Mesenteric fat pad (tissue), 1 donor: Measurements from ENCODE around the gene CENPB. TPM values are rescaled to one million over a fixed set of nuclear protein-coding genes. Genes with fewer than 3 reads are reported as not detected.
"Not testable (repeated sequence)": the region's sequence is repeated elsewhere in the genome, so short reads cannot be mapped to it uniquely, and the experiment has no call there.

ENCODE experiments used
- DNase-seq: peaks from one replicate; pipeline ENCODE4 v3.0.0-alpha.2; 2020; ENCODE audit warnings: low spot score
- total RNA-seq: library from RNA; stranded (reverse); fragmentation: NEBNext Ultra II Directional; extraction: Animal tissue kit (Norgen Biotek cat#: 25700); gene quantifications from one replicate; pipeline ENCODE4 v1.2.1, GENCODE V29; 2021
- donor health status: DM: yes; HTN: yes; CAD: no.

Gene CENPB
- total RNA-seq, 1 donor from 2014 or later: 97.3 TPM

DNA sequence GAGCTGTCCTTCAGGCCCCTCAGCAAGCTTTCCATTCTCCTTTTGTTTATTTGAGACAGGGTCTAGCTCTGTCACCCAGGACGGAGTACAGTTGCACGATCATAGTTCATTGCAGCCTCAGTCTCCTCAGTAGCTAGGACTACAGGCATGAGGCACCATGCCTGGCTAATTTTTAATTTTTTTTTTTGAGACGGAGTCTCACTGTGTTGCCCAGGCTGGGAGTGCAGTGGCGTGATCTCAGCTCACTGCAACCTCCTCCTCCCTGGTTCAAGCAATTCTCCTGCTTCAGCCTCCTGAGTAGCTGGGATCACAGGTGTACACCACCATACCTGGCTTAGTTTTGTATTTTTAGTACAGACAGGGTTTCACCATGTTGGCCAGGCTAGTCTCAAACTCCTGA lies 2.7 kb upstream of the CENPB start:
- not testable (repeated sequence) for DNase-seq

DNA sequence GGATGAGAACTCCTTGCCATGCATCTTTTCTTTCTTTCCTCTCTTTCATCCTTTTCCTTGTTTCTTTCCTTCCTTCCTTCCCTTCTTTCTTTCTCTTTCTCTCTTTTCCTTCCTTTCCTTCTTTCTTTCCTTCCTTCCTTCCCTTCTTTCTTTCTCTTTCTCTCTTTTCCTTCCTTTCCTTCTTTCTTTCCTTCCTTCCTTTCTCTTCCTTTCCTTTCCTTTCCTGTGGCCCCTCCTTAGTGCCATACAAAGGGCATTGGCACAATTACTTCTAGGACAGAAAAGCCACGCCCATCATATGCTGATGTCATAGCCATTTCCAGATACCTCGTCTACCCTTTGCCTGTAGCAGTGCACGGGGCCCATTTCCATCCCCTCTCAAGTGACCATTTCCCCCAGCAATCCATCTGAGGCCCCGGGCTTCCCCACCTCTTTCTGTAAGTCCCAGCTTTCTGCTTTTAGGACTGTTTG lies 2.2 kb upstream of the CENPB start:
- DNase-seq: no peak

DNA sequence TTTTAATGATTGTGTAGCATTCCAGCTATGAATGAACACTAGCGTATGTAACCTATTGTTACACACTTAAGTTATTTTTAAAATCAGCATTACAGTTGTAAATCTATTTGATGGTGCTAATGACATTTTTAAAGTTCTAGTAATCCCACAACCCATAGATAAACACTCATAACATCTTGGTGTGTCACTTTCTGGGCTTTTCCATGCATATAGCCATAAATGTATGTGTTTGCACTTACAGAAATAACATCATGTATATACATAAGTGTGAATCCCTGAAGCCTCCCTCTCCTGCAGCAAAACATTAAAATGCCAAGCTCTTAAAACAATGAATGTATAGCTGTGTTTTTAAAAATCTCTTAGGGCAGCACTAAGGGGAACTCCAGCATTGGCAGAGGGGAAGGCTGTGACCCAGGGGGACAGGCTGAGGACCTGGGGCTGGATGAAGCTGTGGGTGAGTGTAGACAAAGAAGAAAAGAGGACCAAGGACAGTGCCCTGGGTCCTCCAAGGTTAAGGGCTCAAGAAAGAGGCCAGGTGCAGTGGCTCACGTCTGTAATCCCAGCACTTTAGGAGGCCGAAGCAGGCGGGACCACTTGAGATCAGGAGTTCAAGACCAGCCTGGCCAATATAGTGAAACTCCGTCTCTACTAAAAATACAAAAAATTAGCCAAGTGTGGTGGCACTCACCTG lies 929 bp upstream of the CENPB start:
- no peak for DNase-seq

DNA sequence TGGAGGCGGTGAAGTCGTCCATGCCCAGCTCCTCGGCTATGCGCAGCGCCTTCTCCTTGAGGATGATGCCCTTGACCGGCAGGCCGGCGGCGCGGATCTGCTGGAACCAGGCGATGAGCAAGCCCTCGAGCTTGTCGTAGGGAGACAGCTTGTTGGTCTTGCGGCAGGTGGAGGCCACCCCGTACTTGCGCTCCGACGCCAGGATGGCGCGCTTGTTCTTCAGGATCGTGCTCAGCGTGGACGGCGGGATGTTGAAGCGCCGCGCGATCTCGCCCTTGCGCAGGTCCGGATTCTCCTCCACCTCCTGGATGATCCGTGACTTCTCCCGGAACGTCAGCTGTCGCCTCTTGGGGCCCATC lies 435 bp downstream of the CENPB start:
- no peak for DNase-seq

DNA sequence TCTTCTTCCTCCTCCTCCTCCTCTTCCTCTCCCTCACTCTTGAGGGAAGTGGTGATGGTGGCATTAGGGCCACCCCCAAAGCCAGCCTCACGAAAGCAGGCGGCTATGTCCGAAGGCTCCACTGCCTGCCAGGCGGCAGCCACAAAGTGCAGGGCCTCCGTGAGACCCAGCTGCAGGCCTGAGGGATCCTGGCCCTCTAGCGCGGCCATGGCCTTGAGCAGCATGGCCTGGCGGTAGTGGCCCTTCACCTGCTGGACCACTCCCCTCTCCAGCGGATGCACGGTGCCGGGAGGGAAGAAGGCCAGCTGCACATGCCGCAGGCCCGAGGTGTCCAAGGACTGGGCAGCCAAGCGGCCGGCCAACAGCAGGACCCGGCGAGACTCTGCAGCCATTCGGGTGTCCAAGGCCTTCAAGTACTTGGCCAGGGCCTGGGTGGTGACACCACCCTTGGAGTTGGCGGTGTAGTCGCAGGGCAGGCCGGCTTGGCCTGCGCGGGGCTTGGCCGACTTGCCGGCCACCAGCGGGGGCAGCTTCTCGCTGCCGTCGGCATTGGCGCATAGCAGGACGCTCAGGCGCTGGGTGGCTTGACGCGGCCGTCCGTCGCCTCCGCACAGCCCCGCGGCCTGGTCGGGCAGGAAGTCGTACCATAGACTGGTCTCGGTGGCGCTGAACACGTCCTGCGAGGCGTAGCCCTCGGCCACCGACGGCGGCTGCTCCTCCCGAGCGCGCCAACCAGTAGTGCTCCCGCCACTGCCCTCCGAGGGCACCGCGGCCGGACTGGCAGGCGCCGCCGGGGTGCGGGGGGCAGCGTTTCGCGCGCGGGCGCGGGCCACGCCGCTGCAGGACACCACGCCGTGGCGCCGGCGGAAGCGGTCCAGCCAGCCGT lies 1.1 kb downstream of the CENPB start:
- DNase-seq: no peak

DNA sequence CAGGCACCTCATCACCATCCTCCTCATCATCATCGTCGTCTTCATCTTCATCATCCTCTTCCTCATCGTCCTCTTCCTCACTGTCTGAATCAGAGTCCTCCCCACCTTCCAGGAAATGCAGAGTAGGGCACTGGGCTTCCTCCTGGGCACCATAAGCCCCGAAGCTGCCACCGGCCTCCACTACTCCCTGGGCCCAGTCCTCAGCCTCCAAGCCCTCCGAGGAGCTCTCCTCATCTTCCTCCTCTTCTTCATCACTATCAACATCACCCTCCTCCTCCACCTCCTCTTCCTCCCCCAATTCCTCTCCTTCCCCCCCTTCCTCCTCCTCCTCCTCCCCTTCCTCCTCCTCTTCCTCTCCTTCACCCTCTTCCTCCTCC lies 1.7 kb downstream of the CENPB start:
- no peak for DNase-seq

DNA sequence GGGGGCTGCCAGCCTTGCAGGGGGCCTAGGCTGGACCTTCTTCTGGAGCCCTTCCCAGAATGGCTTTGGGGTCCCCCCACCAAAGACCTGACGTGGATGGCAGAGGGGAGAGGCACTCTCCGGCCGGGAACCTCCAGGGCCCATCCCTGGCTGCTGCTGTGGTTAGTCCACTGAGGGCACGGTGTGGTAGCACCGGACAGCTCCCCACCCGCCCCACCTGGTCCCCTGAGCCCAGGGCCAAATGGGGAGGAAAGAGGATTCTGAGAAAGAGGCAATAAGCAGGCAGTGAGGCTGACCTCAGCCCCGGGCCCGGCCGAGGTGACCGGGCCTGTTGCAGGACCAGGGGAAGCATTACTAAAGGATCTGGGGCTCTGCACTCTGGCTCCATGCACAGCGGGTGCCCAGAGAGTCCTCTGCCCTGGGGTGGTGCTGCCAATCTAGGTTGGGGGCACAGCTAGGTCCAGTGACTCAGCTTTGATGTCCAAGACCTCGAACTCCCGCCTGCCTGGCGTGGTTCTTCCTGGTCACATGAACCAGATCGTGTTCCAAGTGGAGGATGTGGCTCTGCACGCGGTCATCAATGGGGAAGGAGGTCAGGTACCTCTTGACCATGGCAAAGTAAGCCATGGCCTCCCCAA lies 2.2 kb downstream of the CENPB start:
- no peak for DNase-seq

DNA sequence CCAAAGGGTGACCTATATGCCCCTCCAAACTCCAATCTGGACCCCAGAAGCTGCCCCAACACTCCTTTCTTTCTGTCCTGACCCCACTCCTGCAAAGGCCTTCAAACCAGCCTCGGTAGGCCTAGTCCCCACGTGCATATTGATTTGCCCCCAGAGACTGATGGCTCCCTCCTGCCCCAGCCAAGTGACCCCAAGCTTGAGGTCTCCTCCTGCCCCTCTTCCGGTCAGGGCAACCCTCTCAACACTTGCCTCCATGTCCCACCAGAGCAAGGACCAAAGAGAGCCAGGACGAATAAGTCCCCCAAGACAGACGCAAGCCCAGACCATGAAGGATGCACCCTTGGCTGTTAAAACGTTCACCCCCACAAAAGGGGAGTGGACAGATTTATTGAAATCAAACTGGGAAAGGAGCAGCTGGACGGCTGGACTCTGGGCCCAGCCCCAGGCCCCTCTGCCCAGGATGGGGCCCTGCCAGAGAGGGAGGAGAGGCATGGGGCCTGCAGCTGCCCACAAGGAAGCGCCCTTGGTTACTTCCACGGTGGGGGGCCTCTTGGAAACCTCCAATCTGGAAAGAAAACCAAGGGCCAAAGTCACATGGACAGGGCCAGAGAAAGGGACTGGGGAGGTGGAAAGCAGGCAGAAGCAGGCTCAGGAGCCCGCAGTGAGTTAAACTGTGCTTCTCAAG lies 2.9 kb downstream of the CENPB start:
- DNase-seq: no peak

DNA sequence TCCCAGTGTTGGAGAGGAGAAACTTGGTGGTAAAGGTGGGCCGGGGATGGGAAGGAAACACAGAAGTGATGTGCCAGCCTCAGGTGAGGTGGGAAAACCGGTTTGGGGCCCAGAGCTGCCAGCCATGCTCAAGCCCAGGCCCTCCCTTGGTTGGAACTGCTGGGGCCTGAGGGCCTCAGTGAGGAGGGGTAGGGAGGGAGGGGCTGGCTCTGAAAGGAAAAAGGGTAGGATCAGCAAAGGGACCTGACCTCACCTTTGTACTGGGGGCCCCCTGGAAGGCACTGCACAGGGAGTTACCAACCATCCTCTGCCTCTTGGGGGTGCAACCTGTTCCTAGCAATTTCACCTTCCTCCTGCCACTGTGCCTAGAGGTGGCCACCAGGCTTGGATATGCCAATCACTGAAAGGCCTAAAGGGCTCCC lies 3.5 kb downstream of the CENPB start:
- DNase-seq: no peak

DNA sequence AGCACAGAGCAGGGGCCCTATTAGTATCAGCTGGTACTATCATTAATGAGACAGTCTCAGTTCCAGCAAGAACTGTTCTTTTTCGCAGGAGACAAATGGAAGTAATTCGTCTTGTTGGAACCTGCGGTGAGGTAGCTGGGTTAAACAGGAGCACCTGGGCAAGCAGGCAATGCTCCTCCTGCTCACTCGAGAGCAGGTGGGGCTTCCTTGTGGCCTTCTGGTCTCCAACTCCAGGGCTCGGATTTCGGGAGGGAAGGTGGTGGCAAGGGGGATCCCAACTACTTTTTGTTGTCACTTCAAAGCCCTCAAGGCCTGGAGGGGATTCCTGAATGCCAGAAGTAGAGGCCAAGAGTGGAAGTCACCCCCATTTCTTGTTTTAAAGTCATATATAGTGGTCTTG lies 3.9 kb downstream of the CENPB start:
- DNase-seq: no peak

DNA sequence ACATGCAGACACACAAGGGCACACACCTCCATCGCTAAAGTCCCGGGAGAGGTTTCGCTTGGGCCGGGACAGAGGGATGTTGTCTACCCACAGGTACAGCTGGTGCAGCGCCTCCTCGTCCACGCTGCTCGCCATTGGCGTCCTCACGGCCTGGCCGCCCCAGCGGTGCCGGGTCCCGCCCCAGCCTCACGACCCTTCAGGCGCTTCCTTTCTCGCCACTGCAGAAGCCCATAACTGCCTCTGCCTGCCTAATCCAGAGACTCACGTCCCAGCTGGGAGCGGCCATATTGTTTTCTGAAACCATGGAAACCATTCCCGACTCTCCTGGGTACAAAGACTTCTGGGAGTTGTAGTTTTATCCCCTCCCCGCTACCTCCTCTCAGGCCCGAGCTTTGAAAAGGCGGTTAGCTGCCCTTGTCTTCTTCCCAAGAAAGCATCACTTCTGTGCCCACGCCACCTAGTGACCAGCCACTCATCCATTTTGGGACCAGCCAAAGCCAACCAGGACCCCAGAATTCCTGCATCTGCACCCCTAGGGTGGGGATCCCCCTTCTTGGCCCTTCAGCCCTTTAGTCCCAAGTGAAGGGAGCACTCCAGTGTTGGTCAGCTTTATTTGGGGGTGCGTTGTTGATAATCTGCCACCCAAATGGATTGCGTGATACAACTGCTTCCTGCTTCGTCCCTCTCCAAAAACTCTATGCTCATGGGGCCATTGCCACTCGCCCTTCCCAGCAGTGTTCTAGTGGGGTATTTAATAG lies 5.2 kb downstream of the CENPB start, which contains the start of gene SPEF1:
TSS of gene SPEF1 (minus strand) at position 296 of the 758 bp plus-strand sequence. CDS start at position 135, 161 bp downstream.
- DNase-seq: no peak

DNA sequence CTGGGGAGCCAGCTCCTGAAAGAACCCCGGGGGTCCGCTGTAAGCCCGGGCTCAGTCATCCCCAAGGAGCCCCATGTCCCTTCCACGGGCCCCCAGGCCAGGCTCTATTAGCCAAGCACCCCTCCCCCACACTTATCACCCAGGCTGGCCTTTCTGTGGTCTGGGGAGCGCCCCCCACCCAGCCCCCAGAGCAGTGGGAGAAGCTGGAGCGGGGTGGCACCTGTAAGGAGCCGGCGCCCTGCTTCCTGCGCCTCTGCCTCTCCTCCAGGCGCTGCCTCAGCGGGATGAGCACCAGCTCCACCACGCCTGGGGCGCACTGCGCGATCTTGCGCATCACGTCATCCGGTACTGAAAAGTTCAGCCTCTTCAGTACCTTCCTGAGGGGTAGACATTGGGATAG lies 7.6 kb downstream of the CENPB start:
- DNase-seq: no peak

DNA sequence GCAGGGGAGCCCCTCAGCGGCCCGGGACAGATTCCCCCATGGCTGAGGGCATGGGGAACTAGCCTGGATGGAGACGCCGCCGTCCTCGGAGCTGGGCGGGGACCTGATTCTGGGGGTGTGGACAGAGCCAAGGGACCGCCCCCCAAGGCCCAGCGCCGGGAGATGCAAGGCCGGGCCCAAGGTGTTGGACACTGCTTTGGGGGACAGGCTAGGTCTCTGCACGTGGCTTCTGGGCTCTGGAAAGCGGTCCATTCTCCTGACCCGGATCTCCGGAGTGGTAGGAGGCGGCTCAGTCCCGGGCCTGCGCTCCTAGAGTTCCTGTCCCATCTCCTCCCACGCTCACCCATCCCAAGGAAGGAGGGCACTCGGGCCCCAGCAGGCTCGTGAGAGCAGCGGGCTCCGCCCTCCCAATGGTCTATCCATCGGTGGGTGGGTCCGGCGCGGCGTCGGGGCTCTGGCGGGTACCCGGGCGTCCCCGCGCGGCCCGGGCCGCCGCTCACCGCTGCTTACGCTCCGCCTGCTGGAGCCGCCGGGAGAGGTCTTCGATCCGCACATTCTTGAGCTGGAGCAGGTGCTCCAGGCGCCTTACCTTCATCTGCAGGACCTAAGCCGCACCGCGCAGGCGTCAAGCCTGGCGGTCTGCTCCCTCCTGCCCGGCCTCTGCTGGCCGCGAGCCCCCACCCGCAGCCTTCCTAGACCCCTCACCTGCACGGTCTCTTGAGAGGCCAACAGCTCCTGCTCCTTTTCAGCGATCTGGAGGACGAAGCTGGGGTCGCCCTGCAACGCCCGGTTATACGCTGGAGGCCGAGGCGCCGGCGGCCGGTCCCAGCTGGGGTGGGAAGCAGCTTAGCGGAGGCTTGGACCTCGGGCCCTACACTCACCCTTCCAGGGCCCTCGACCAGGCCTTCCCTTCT lies 8.6 kb downstream of the CENPB start:
- no peak for DNase-seq

DNA sequence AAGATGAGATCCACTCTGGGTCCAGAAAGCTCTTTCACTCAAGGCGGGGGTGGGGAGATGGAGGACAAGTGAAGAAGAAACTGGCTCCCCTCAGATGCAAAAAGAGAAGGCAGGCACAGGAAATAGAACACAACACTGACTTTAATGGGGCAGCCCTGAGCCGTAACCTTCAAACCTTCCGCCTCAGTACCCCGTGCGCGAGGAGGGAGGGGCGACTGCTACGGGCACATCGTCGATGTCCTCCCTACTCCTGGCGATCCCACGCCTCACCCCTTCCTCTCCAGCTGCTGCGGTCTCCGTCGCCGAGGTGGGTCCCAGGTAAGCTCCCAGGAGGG lies 9.2 kb downstream of the CENPB start:
- DNase-seq: no peak

DNA sequence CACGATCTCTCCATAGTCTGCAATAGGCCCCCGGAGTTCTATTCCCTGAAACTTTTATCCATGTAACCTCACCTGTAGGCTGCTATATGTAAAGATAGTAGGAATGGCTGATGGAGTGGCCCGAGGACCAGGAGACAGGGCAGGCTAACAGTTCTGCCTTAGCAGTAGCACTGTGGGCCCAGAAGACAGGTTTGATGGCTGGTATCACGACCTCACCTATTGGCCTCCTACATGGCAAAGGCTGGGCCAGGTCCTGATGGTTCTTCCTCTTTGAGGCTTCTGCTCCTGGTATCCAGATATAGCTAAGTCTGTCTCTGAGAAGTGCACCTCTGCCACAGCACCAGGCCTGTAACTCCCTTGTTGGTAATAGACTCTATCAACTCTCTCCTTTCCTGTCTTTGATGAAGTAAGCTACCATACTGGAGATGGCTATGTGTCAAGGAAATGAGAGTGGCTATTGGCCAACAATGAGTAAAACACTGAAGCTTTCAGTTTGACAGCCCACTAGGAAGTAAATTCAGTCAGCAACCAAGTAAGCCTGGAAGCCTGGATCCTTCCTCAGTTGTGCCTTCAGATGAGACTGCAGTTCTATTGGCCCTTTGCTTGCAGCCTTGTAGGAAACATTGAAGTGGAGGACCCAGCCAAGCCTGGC lies 11.0 kb downstream of the CENPB start:
- DNase-seq: no peak

DNA sequence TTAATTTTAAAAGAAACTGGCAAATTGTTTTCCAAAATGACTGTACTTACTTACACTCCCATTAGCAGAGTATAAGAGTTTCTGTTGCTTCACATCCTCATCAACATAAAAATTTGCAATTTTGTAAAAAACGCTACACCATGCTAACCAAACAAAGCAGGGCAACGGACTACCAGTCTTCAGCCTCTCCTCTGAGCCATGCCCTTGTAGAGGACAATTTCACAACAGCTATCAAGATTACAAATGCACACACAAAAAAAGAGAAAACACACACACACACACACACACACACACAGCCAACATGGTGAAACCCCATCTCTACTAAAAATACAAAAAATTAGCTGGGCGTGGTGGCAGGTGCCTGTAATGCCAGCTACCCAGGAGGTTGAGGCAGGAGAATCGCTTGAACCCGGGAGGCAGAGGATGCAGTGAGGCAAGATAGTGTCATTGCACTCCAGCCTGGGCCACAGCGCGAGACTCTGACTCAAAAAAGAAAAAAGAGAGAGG lies 14.9 kb downstream of the CENPB start:
- no peak for DNase-seq

DNA sequence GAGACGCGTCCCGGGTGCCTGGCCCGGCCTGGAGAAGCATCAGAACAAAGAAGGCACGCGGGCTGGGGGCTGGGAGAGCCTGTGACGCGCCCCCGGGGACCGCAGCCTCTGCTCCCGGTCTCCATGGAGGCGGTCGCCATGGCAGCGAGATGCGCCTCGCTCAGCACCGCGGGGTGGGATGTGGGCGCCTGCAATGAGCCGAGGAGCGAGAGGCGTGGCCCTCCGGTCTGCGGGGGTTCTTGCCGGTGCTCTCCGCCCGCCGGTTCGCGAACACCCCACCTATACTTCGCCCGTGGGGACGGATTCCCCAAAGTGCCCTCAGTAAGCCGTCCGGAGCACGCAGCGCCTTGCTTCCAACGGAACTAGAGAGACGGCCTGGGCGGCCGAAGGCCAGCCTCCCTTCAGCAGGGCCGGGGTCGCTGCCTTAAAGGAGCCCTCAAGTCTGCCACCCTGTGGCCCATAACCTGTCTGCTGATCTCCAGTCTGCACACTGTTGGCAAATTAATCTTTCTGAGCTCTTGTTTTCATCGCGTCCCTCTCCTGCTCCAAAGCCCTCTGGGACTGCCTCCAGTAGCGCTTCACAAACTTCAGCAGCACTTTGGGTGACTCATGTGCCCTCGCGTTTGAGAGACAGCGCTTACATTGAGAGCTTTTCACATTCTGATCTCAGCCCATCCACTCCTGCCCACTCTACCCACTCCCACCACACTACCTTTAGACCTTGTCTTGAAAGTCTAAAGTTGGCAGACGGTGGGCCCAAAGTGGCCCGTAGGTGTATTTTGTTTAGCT lies 18.0 kb downstream of the CENPB start:
- DNase-seq: no peak
